Muscle layer of colon (tissue), 2 donors: ENCODE data around the gene PIK3CA.

Experiments used
- H3K27ac ChIP-seq: one replicate; pipeline ENCODE4 v1.7.0; 2013; ENCODE audit warnings: low read depth, mild to moderate bottlenecking, low read length, moderate library complexity
- H3K27me3 ChIP-seq, 2 donors: one replicate each; pipeline ENCODE4 v1.7.0; 2013; ENCODE audit warnings: low read length in 2 of 2, mild to moderate bottlenecking in 2 of 2; ENCODE audit not compliant: insufficient read depth in 2 of 2, control insufficient read depth in 1 of 2
- H3K36me3 ChIP-seq: one replicate; pipeline ENCODE4 v1.7.0; 2013; ENCODE audit warnings: mild to moderate bottlenecking, low read length; ENCODE audit not compliant: insufficient read depth
- H3K4me1 ChIP-seq: one replicate; pipeline ENCODE4 v1.7.0; 2013; ENCODE audit warnings: mild to moderate bottlenecking, low read length; ENCODE audit not compliant: insufficient read depth
- H3K4me3 ChIP-seq, 2 donors: one replicate each; pipeline ENCODE4 v1.7.0; 2013; ENCODE audit warnings: low read length in 2 of 2, low read depth in 1 of 2, mild to moderate bottlenecking in 1 of 2, moderate library complexity in 1 of 2
- H3K9ac ChIP-seq: one replicate; pipeline ENCODE4 v1.7.0; 2013; ENCODE audit warnings: low read length
- H3K9me3 ChIP-seq: one replicate; pipeline ENCODE4 v1.7.0; 2013; ENCODE audit warnings: mild to moderate bottlenecking, low read length
- donor health status: abdominal sarcoma.
- donor health status: Adenocarcinoma of cecum.

Gene PIK3CA

DNA sequence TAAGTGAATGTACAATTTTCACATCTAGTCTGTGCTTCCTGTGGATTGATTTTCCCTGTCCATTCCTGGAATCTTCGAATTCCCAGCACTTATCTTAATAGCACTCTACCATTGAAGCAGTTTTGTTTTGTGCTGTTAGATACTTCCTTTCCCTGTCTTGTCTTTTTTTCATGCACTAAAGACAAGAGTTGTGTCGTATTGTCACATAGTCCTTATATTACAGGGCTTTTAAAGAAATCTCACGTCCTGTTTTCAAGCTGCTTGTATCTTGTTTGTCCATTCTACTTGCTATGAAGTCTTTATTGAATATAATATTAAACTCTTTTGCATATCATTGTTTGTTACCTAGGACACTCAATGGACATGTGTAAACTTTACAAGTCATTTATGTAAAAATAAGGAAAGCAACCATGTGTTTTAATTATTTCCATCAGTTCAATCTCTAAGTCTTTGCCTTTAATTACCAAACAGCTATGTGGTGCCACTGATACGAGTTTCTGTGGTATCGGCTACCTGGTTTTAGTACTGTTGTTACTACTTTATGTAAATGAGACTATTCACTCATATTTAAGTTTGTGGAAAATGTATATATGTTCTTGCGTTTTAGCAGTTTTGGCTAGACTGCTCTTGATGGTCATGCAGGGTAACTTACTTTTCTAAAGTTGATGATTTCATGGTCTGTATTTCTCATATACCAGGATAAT lies 10.3 kb downstream of the PIK3CA start:
- Histone ChIP-seq H3K27me3 (no peaks in the 10 kb centered on the region), H3K4me1 (peaks cover 11% of the 10 kb centered on the region), H3K36me3 (no peaks in the 10 kb centered on the region), H3K9me3 (no peaks in the 10 kb centered on the region), H3K27ac (no peak overlapping the region), H3K4me3 (no peak overlapping the region), H3K9ac (no peak overlapping the region)

DNA sequence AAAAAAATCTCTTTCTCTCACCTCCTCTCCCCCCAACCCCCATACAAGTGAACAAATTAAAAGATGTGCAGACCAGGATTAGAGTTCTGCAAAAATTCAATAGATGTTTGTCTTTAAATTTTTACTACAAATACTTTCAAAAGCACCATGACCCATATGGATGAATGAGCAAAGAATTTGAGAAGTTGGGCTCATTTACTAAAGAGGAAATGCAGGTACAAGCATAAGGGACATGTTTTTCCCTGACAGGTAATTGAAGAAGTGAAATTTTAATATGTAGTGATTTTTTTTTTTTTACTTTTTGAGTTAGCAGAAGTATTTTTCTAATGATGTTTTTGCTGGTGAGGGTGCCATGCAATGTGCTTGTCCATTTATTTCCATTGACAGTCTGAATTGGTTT lies 15.3 kb downstream of the PIK3CA start:
- Histone ChIP-seq H3K36me3 (no peaks in the 10 kb centered on the region), H3K27me3 (no peaks in the 10 kb centered on the region), H3K4me3 (no peak overlapping the region), H3K4me1 (no peaks in the 10 kb centered on the region), H3K9me3 (no peaks in the 10 kb centered on the region), H3K9ac (no peak overlapping the region), H3K27ac (no peak overlapping the region)

DNA sequence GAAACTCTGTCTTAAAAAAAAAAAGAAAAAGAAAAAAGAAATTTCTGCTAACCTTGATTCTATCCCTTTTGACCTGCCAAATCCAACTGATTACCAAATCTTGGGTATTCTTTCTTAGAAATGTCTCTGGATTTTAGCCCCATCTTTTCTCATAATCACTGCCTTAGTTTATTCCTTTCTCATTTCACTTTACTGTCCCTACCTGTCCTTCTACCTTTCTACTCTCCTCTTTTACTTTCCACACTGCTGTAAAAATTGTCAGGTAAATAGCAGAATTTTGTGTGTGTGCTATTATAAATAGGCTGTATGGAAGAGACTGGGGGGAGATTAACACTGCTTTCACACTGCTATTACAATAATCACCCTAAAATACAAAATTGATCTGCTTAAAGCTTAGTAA lies 16.7 kb downstream of the PIK3CA start:
- Histone ChIP-seq H3K36me3 (no peaks in the 10 kb centered on the region), H3K9me3 (no peaks in the 10 kb centered on the region), H3K9ac (no peak overlapping the region), H3K4me3 (no peak overlapping the region), H3K27ac (no peak overlapping the region), H3K27me3 (no peaks in the 10 kb centered on the region), H3K4me1 (no peaks in the 10 kb centered on the region)

DNA sequence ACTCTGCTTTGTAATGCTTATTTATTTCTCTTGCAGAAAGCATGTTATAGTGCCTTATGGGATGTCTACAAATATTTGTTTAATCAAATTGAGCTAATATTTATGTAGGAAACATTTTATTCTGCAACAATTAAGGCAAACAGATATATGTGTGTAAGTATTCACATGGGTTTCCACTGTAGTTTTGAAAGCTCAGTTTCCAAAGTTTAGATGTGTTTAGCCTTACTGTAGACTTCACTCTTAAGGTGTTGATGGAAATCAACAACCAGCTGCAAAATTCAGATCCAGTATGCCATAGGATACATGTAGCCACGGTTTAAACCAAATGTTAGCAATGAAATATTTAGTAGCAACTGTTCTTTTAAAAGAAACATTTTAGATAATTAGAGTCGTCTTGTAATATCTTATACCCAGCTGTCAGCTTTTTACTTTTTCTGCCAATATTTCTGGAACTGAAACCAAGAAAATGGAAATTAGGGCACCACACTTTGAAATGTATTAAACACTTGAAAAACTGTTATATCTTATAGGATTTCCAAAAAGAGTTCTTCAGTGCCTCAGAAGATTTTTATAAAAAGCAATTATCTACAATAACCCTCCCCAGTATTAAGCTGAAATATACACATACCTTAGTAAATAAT lies 18.5 kb downstream of the PIK3CA start:
- Histone ChIP-seq H3K4me3 (no peak overlapping the region), H3K9ac (no peak overlapping the region), H3K36me3 (no peaks in the 10 kb centered on the region), H3K27me3 (no peaks in the 10 kb centered on the region), H3K27ac (no peak overlapping the region), H3K9me3 (no peaks in the 10 kb centered on the region), H3K4me1 (no peaks in the 10 kb centered on the region)

DNA sequence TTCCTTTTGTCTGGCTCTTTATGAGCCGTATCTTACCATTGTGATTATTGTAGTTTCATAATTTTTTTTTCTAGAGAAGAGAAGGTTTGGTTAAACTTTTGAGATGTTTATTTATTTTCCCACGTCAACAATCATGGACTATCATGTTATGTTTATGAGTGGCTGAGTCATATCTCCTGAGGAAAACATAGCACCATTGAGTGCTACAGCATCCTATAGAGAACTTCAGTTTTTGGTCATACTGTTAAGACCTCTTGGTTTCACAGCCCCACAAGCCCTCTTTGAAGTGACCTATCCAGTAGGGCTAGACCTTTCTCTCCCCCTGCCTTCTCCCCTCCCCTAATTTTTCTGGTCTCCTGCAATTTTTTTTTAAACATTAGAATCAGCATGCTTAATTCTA lies 20.8 kb downstream of the PIK3CA start:
- Histone ChIP-seq H3K9ac (no peak overlapping the region), H3K4me3 (no peak overlapping the region), H3K27ac (no peak overlapping the region), H3K36me3 (no peaks in the 10 kb centered on the region), H3K27me3 (no peaks in the 10 kb centered on the region), H3K4me1 (no peaks in the 10 kb centered on the region), H3K9me3 (no peaks in the 10 kb centered on the region)

DNA sequence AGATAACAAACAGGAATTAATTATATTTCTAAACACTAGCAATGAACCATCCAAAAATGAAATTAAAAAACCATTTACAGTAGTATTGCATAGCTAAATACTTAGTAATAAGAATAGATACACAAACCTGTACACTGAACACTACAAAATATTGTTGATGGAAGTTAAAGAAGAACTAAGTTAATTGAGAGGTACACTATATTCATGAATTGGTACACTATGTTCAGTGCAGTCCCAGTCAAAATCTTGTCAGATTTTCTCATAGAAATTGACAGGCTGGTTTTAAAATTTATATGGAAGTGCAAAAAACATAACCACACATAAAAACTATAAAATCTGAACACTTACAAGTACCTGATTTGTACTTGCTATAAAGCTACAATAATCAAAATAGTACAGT lies 24.4 kb downstream of the PIK3CA start:
- Histone ChIP-seq H3K9ac (no peak overlapping the region), H3K4me1 (peaks cover 7% of the 10 kb centered on the region), H3K9me3 (no peaks in the 10 kb centered on the region), H3K27ac (no peak overlapping the region), H3K4me3 (no peak overlapping the region), H3K27me3 (no peaks in the 10 kb centered on the region), H3K36me3 (no peaks in the 10 kb centered on the region)

DNA sequence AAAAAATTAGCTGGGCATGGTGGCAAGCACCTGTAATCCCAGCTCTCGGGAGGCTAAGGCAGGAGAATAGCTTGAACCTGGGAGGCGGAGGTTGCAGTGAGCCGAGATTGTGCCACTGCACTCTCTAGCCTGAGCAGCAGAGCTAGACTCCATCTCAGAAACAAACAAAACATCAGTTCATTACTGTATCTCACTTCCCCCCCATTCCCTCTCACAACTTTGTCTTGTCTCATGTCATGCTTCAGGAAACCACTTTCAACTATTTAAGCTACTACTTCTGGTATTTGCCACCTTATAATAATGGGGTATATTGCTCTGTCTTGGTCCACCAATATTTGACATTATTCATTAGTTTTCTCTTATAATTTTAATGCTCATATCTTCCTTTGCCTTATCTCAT lies 26.2 kb downstream of the PIK3CA start:
- H3K4me1 ChIP-seq: peaks cover 16% of the 10 kb centered on the region
- no peaks in the 10 kb centered on the region for H3K9me3 ChIP-seq
- no peak overlapping the region for H3K27ac ChIP-seq
- no peak overlapping the region for H3K9ac ChIP-seq
- no peaks in the 10 kb centered on the region for H3K36me3 ChIP-seq
- H3K4me3 ChIP-seq: no peak overlapping the region
- H3K27me3 ChIP-seq: no peaks in the 10 kb centered on the region

DNA sequence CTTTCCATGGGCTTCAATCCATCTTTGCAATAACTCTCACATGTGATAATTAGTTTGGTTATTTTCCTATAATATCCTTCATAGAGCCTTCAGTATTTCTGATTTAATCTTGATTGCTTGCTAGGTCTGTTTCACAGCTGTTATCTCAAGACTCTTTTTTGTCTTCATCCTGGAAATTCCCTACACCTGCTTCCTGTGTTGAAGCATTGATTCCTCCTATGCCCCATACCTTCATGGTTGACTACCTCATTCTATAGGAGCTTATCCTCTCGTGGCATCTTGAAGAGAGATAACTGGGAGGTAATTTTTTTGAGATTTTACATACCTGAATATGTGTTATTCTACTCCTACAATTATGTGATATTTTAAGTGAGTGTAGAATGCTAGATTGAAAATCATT lies 26.7 kb downstream of the PIK3CA start:
- H3K4me3 ChIP-seq: no peak overlapping the region
- H3K36me3 ChIP-seq: no peaks in the 10 kb centered on the region
- H3K4me1 ChIP-seq: peaks cover 20% of the 10 kb centered on the region

DNA sequence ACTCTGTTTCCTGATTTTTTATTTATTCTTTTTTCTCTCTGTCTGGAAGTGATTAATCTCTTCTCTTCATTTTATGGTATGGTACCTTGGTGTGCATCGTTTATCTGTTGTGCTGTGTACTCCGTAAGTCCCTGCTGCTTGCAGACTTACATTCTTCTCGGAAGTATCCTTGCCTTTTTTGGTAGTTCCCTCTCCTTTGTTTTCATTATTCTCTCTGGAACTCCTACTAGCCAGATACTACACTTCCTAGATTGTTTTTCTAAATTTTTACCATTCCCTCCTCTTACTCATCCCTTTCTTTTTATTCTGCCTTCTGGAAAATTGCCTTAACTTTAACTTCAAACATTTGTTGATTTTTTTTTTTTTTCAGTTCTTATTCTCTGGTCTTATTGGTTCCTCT lies 27.2 kb downstream of the PIK3CA start:
- peak overlapping the region in 1 of 2 donors; percentile 24 for H3K4me3 ChIP-seq
- no peak overlapping the region for H3K9ac ChIP-seq
- H3K9me3 ChIP-seq: no peaks in the 10 kb centered on the region
- H3K36me3 ChIP-seq: no peaks in the 10 kb centered on the region
- peaks cover 24% of the 10 kb centered on the region for H3K4me1 ChIP-seq
- H3K27me3 ChIP-seq: no peaks in the 10 kb centered on the region
- peak overlapping the region; percentile 37 for H3K27ac ChIP-seq

More for the DNA sequence above, 26.7 kb downstream of the PIK3CA start:
- Histone ChIP-seq H3K9me3 (no peaks in the 10 kb centered on the region), H3K27ac (peak overlapping the region; percentile 37), H3K27me3 (no peaks in the 10 kb centered on the region), H3K9ac (no peak overlapping the region)

DNA sequence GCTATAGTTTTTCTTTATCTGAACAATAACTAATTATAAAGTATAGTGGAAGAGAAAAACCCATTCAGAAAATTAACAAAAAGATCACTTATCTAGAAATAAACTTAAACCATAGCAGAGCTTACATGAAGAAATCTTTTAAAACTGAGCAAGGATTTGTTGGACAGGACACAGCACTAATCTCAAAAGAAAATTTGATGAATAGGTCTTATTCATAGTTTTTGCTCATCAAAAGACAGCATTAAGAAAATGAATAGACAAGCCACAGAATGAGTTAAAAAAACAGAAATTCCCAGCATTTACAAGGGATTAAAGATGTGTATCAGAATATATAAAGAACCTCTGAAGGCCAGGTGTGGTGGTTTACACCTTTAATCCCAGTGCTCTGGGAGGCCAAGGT lies 29.5 kb downstream of the PIK3CA start:
- H3K4me3 ChIP-seq: no peak overlapping the region
- H3K27ac ChIP-seq: no peak overlapping the region
- no peaks in the 10 kb centered on the region for H3K36me3 ChIP-seq
- H3K9ac ChIP-seq: no peak overlapping the region
- no peaks in the 10 kb centered on the region for H3K27me3 ChIP-seq
- no peaks in the 10 kb centered on the region for H3K9me3 ChIP-seq
- peaks cover 37% of the 10 kb centered on the region for H3K4me1 ChIP-seq

DNA sequence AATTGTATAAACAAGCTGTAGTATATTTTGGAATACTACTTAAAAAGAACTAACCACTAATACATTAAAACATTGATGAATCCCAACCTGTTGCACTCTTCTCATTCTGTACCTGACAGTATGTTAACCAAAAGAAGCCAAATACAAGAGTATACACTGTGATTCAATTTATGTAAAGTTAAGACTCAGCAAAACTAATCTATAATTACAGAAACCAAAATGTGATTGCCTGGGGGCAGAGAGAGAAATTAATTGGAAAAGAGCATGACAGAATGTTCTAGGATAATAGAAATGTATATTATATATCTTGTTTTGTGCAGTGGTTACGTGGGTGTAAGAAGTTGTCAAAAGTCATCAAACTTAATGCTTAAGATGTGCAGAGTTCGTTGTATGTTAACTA lies 31.1 kb downstream of the PIK3CA start:
- no peak overlapping the region for H3K4me3 ChIP-seq
- no peak overlapping the region for H3K9ac ChIP-seq
- peaks cover 54% of the 10 kb centered on the region for H3K4me1 ChIP-seq
- no peaks in the 10 kb centered on the region for H3K27me3 ChIP-seq
- H3K36me3 ChIP-seq: no peaks in the 10 kb centered on the region
- H3K9me3 ChIP-seq: no peaks in the 10 kb centered on the region
- H3K27ac ChIP-seq: no peak overlapping the region
